HG03139 (cell line): ENCODE results near the gene FAM219B.
"Not testable (repeated sequence)": the region's sequence is repeated elsewhere in the genome, so short reads cannot be mapped to it uniquely, and the experiment has no call there.

Experiments used
- ATAC-seq: cut with Tn5 transposase; IDR thresholded peaks from one replicate; pipeline ENCODE4 v1.9.1; 2021; ENCODE audit not compliant: unreplicated experiment

The FAM219B gene

GRCh38 chr15:74906450-74907162 lies at the start of gene FAM219B:
Gene FAM219B, minus strand, starts transcription at chr15:74906851. Its CDS starts 51 bp downstream, at chr15:74906800.
- peak; percentile 78 for ATAC-seq

- ATAC-seq: no peak
These were observed 49.4 kb upstream of the FAM219B start for GRCh38 chr15:74955796-74956647.

- no peak for ATAC-seq
These were observed 48.4 kb upstream of the FAM219B start for GRCh38 chr15:74955017-74955416.

- ATAC-seq: no peak
These were observed 47.9 kb upstream of the FAM219B start for GRCh38 chr15:74954515-74954914.

GRCh38 chr15:74951006-74951405 lies 44.4 kb upstream of the FAM219B start:
- no peak for ATAC-seq

- no peak for ATAC-seq
These were observed 43.6 kb upstream of the FAM219B start for GRCh38 chr15:74950078-74950908.

- peak; percentile 84 for ATAC-seq
These were observed 31.1 kb upstream of the FAM219B start, which contains the start of gene COX5A for GRCh38 chr15:74937590-74938371. Gene COX5A, minus strand, starts transcription at chr15:74938073. Its CDS starts 59 bp downstream, at chr15:74938014.

GRCh38 chr15:74937272-74937589 lies 30.6 kb upstream of the FAM219B start:
- no peak for ATAC-seq

- not testable (repeated sequence) for ATAC-seq
These were observed 28.5 kb upstream of the FAM219B start for GRCh38 chr15:74935193-74935592.

GRCh38 chr15:74933573-74933972 lies 26.9 kb upstream of the FAM219B start:
- ATAC-seq: no peak

GRCh38 chr15:74928771-74929198 lies 22.1 kb upstream of the FAM219B start:
- no peak for ATAC-seq

GRCh38 chr15:74924525-74924924 lies 17.9 kb upstream of the FAM219B start:
- ATAC-seq: no peak

GRCh38 chr15:74920456-74920855 lies 13.8 kb upstream of the FAM219B start:
- ATAC-seq: no peak

GRCh38 chr15:74917676-74918075 lies 11.0 kb upstream of the FAM219B start:
- ATAC-seq: no peak

GRCh38 chr15:74913799-74914198 lies 7.1 kb upstream of the FAM219B start:
- not testable (repeated sequence) for ATAC-seq

GRCh38 chr15:74913041-74913440 lies 6.4 kb upstream of the FAM219B start:
- ATAC-seq: no peak

GRCh38 chr15:74908635-74909034 lies 2.0 kb upstream of the FAM219B start:
- ATAC-seq: no peak

GRCh38 chr15:74907163-74907870 lies 666 bp upstream of the FAM219B start:
- ATAC-seq: no peak

- ATAC-seq: peak; percentile 21
These were observed 593 bp downstream of the FAM219B start for GRCh38 chr15:74906067-74906449.
